PC-9 (cell line): ENCODE results near the gene GPHN. TPM values are rescaled to one million over a fixed set of nuclear protein-coding genes. Genes with fewer than 3 reads are reported as not detected.

Experiments used
- BruUV-seq: library from RNA; stranded (reverse); fragments of 400-500 nt; replicated peaks from 2 replicates; lab custom pipeline; 2021; lab: Mats Ljungman, UMichigan
- CTCF ChIA-PET: fragments of 300-600 bp; sonication (Branson Sonifier 250); formaldehyde crosslinking; loops from one replicate; lab custom pipeline; 2022; ENCODE audit warnings: antibody characterized with exemption; lab: Charles Lee
- POLR2A ChIA-PET: fragments of 300-600 bp; sonication (Branson Sonifier 250); formaldehyde crosslinking; loops from one replicate; lab custom pipeline; 2022; ENCODE audit warnings: antibody characterized with exemption; ENCODE audit not compliant: unreplicated experiment; lab: Charles Lee
- DNase-seq, 2 experiments: peaks; one replicate each; pipeline versions ENCODE4 v3.0.0 to v3.0.0-alpha.2; 2015 to 2022; ENCODE audit warnings: mixed read lengths in 1 of 2
- H2AFZ ChIP-seq: fragments of 200-600 bp; sonication (generic); 2 replicates; pipeline ENCODE4 v1.8.1; 2017; ENCODE audit warnings: antibody characterized with exemption
- H3F3A ChIP-seq: fragments of 200-600 bp; sonication (generic); 2 replicates; pipeline ENCODE4 v1.8.1; 2017; ENCODE audit warnings: antibody characterized with exemption, mild to moderate bottlenecking, low read depth; ENCODE audit not compliant: insufficient read depth
- H3K27ac ChIP-seq: fragments of 200-600 bp; sonication (generic); 2 replicates; pipeline ENCODE4 v1.6.1; 2016; ENCODE audit warnings: mixed run types
- H3K27me3 ChIP-seq: fragments of 200-600 bp; sonication (generic); 2 replicates; pipeline ENCODE4 v1.6.1; 2016; ENCODE audit warnings: low read depth, mixed run types; ENCODE audit not compliant: insufficient read depth
- H3K36me3 ChIP-seq: fragments of 200-600 bp; sonication (generic); 2 replicates; pipeline ENCODE4 v1.6.1; 2016; ENCODE audit warnings: low read depth, mixed run types
- H3K4me1 ChIP-seq: fragments of 200-600 bp; sonication (generic); replicated peaks from 2 replicates; pipeline ENCODE4 v1.6.1; 2016; ENCODE audit warnings: mixed run types; ENCODE audit not compliant: insufficient read depth
- H3K4me2 ChIP-seq: fragments of 200-600 bp; sonication (generic); 2 replicates; pipeline ENCODE4 v1.6.1; 2017; ENCODE audit warnings: mixed run types
- H3K4me3 ChIP-seq: fragments of 200-600 bp; sonication (generic); 2 replicates; pipeline ENCODE4 v1.6.1; 2016; ENCODE audit warnings: mixed run types
- H3K79me2 ChIP-seq: fragments of 200-600 bp; sonication (generic); 2 replicates; pipeline ENCODE4 v1.6.1; 2017; ENCODE audit warnings: low read depth, mixed run types
- H3K9me2 ChIP-seq: fragments of 200-600 bp; sonication (generic); 2 replicates; pipeline ENCODE4 v1.8.1; 2017; ENCODE audit warnings: mild to moderate bottlenecking; ENCODE audit not compliant: insufficient read depth
- H3K9me3 ChIP-seq: fragments of 200-600 bp; sonication (generic); 2 replicates; pipeline ENCODE4 v1.8.1; 2016; ENCODE audit warnings: low read depth; ENCODE audit not compliant: insufficient read depth
- H4K20me1 ChIP-seq: fragments of 200-600 bp; sonication (generic); 2 replicates; pipeline ENCODE4 v1.8.1; 2017; ENCODE audit not compliant: insufficient read depth
- EZH2 ChIP-seq: fragments of 200-600 bp; sonication (generic); IDR thresholded peaks from 2 replicates; pipeline ENCODE4 v1.8.0; 2017; ENCODE audit warnings: antibody characterized with exemption, low read depth
- intact Hi-C: fragments of 100-400 bp; cut with micrococcal nuclease; formaldehyde crosslinking; loops from one replicate; pipeline ENCODE4 v1.10.0; 2022; ENCODE audit not compliant: unreplicated experiment
- total RNA-seq: library from RNA; stranded (reverse); gene quantifications from 2 replicates; pipeline ENCODE4 v1.2.3, GENCODE V29; 2021
- TF ChIP-seq, protein P1 (sequence below): fragments of 200-600 bp; sonication (generic); conservative IDR thresholded peaks from 2 replicates; pipeline ENCODE4 v1.6.1; 2017; ENCODE audit warnings: mixed run types, antibody characterized with exemption, mild to moderate bottlenecking, moderate library complexity

GPHN gene
- total RNA-seq, 1 experiment from 2014 or later: 18.3 TPM

DNA sequence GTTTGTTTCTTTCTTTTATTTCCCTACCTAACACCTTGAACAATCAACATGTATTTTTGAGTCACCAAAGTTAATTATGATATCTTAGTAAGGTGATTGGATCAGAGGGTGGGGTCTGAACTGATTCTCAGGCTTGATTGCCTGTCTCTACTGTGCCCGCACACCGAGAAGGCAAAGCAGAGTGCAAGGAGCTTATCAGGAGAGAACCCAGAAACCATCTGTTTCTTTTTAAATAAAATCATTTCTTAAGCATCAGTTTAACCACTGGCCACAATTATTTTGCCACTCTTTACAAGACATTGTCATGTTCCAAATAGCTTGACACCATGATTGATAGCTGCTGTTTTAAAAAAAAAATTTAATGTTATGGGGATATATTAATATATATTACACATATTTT lies 684.4 kb downstream of the GPHN start:
- Histone ChIP-seq H4K20me1 (no peaks in the 10 kb centered on the region), H3F3A (peaks cover 18% of the 10 kb centered on the region; the same call in 1 of the 2 replicates), H3K4me3 (no peak overlapping the region), H3K9me2 (no peaks in the 10 kb centered on the region), H3K27ac (no peak overlapping the region), H3K27me3 (no peaks in the 10 kb centered on the region), H3K4me2 (no peak overlapping the region), H3K36me3 (no peaks in the 10 kb centered on the region), H2AFZ (no peak overlapping the region), H3K4me1 (peaks cover 22% of the 10 kb centered on the region), H3K9me3 (no peaks in the 10 kb centered on the region), H3K79me2 (no peaks in the 10 kb centered on the region)
- no peak for TF ChIP-seq EZH2
- TF ChIP-seq, protein P1, sequence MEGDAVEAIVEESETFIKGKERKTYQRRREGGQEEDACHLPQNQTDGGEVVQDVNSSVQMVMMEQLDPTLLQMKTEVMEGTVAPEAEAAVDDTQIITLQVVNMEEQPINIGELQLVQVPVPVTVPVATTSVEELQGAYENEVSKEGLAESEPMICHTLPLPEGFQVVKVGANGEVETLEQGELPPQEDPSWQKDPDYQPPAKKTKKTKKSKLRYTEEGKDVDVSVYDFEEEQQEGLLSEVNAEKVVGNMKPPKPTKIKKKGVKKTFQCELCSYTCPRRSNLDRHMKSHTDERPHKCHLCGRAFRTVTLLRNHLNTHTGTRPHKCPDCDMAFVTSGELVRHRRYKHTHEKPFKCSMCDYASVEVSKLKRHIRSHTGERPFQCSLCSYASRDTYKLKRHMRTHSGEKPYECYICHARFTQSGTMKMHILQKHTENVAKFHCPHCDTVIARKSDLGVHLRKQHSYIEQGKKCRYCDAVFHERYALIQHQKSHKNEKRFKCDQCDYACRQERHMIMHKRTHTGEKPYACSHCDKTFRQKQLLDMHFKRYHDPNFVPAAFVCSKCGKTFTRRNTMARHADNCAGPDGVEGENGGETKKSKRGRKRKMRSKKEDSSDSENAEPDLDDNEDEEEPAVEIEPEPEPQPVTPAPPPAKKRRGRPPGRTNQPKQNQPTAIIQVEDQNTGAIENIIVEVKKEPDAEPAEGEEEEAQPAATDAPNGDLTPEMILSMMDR: no peak
- CTCF ChIA-PET: interaction anchor here (0.6 kb wide), 1 partner anchor 169 kb away, joined by 5 read pairs; no protein-coding TSS in a partner anchor
- no peak for DNase-seq
- intact Hi-C loops: no loop called here
- POLR2A ChIA-PET: interaction anchor here (0.6 to 0.9 kb wide), 2 partner anchors 29 to 1951 kb away, joined by 3 to 6 read pairs; no protein-coding TSS in a partner anchor
- no TSS peak for BruUV-seq

GRCh38 chr14:67195279-67195678 lies 687.3 kb downstream of the GPHN start:
- no peaks in the 10 kb centered on the region for H3K9me3 ChIP-seq
- no peaks in the 10 kb centered on the region for H3K4me1 ChIP-seq
- no peak overlapping the region for H2AFZ ChIP-seq
- H3F3A ChIP-seq: 0 out of 2 replicates have a peak, but pooled peaks cover 5% of the 10 kb centered on the region
- no peaks in the 10 kb centered on the region for H4K20me1 ChIP-seq
- no peaks in the 10 kb centered on the region for H3K36me3 ChIP-seq
- TF ChIP-seq, protein P1: no peak
- TF ChIP-seq EZH2: no peak
- ChIA-PET CTCF (no interaction called here), POLR2A (no interaction called here)
- H3K4me3 ChIP-seq: no peak overlapping the region
- no peak for DNase-seq
- no TSS peak for BruUV-seq
- H3K4me2 ChIP-seq: no peak overlapping the region
- no peaks in the 10 kb centered on the region for H3K27me3 ChIP-seq
- no peak overlapping the region for H3K27ac ChIP-seq
- no peaks in the 10 kb centered on the region for H3K79me2 ChIP-seq
- H3K9me2 ChIP-seq: no peaks in the 10 kb centered on the region
- intact Hi-C loops: no loop called here

- no peak for DNase-seq
- H3K9me2 ChIP-seq: no peaks in the 10 kb centered on the region
- intact Hi-C loops: no loop called here
- H3K27ac ChIP-seq: no peak overlapping the region
- no peaks in the 10 kb centered on the region for H4K20me1 ChIP-seq
- H3K4me1 ChIP-seq: no peaks in the 10 kb centered on the region
- H3K4me3 ChIP-seq: no peak overlapping the region
- ChIA-PET CTCF (no interaction called here), POLR2A (no interaction called here)
- TF ChIP-seq EZH2: no peak
- TF ChIP-seq, protein P1: no peak
- no TSS peak for BruUV-seq
- no peak overlapping the region for H2AFZ ChIP-seq
- H3K27me3 ChIP-seq: no peaks in the 10 kb centered on the region
- H3K79me2 ChIP-seq: no peaks in the 10 kb centered on the region
- no peaks in the 10 kb centered on the region for H3K36me3 ChIP-seq
- H3K9me3 ChIP-seq: no peaks in the 10 kb centered on the region
- 0 out of 2 replicates have a peak, but pooled peaks cover 5% of the 10 kb centered on the region for H3F3A ChIP-seq
- H3K4me2 ChIP-seq: no peak overlapping the region
These were observed 691.1 kb downstream of the GPHN start for GRCh38 chr14:67199016-67199415.
